H1 (cell line): ENCODE data around the gene EFHB. TPM values are rescaled to one million over a fixed set of nuclear protein-coding genes. Genes with fewer than 3 reads are reported as not detected.

Experiments
- CTCF ChIA-PET: fragments of 300-600 bp; sonication (Branson Sonifier 250); formaldehyde crosslinking; loops from one replicate; lab custom pipeline; 2021; ENCODE audit not compliant: partially characterized antibody; lab: Charles Lee
- POLR2A ChIA-PET: fragments of 300-600 bp; sonication (Branson Sonifier 250); formaldehyde crosslinking; loops from one replicate; lab custom pipeline; 2021; ENCODE audit warnings: inconsistent platforms; ENCODE audit not compliant: partially characterized antibody; lab: Charles Lee
- DNase-seq, 2 experiments: peaks; one replicate each; pipeline versions ENCODE4 v3.0.0 to v3.0.0-alpha.2; 2010 to 2022; ENCODE audit warnings: low spot score in 2 of 2, low read depth in 1 of 2, mixed read lengths in 1 of 2
- FAIRE-seq: peaks from 2 replicates; lab custom pipeline; 2011; peaks lifted over from hg19 to GRCh38; lab: Jason Lieb, UNC
- H2AFZ ChIP-seq: 2 replicates; pipeline ENCODE4 v1.8.1; 2012; ENCODE audit warnings: low read length, inconsistent platforms
- H2AK5ac ChIP-seq: 2 replicates; pipeline ENCODE4 v1.6.1; 2013; ENCODE audit warnings: low read depth, low read length
- H2BK120ac ChIP-seq: replicated peaks from 2 replicates; pipeline ENCODE3; 2013; ENCODE audit warnings: low read depth, low read length, inconsistent platforms
- H2BK12ac ChIP-seq: 2 replicates; pipeline ENCODE4 v1.6.1; 2013; ENCODE audit warnings: low read depth, low read length
- H2BK15ac ChIP-seq: 2 replicates; pipeline ENCODE4 v1.6.1; 2013; ENCODE audit warnings: low read length
- H2BK20ac ChIP-seq: 2 replicates; pipeline ENCODE4 v1.6.1; 2013; ENCODE audit warnings: low read length
- H2BK5ac ChIP-seq: 2 replicates; pipeline ENCODE4 v1.6.1; 2013; ENCODE audit warnings: low read depth, low read length
- H3K14ac ChIP-seq: 2 replicates; pipeline ENCODE4 v1.6.1; 2013; ENCODE audit warnings: inconsistent platforms; ENCODE audit not compliant: insufficient read length
- H3K18ac ChIP-seq: 2 replicates; pipeline ENCODE4 v1.6.1; 2013; ENCODE audit warnings: low read length; ENCODE audit errors: extremely low read depth
- H3K23ac ChIP-seq: 2 replicates; pipeline ENCODE4 v1.6.1; 2013; ENCODE audit warnings: inconsistent platforms; ENCODE audit not compliant: insufficient read length
- H3K23me2 ChIP-seq: 2 replicates; pipeline ENCODE4 v1.6.1; 2013; ENCODE audit warnings: low read depth, low read length
- H3K27ac ChIP-seq: 2 replicates; pipeline ENCODE4 v1.6.1; 2011; ENCODE audit warnings: low read depth, low read length, inconsistent platforms
- H3K27me3 ChIP-seq, 4 experiments: replicated peaks in 1 of 4; 1 replicate in 1 of 4; 2 replicates in 3 of 4; pipeline versions ENCODE4 v1.6.1 to v1.8.1; 2011 to 2013; ENCODE audit warnings: low read length in 3 of 4, mild to moderate bottlenecking in 3 of 4, inconsistent platforms in 2 of 4, mixed read lengths in 2 of 4, moderate library complexity in 1 of 4; ENCODE audit not compliant: control insufficient read depth in 3 of 4, insufficient read depth in 3 of 4; ENCODE audit errors: extremely low read depth in 1 of 4
- H3K36me3 ChIP-seq, 4 experiments: 2 replicates each; pipeline versions ENCODE4 v1.6.1 to v1.8.1; 2011 to 2013; ENCODE audit warnings: mild to moderate bottlenecking in 4 of 4, low read length in 3 of 4, moderate library complexity in 2 of 4, control low read depth in 1 of 4, inconsistent platforms in 1 of 4; ENCODE audit not compliant: insufficient read depth in 4 of 4, control insufficient read depth in 2 of 4
- H3K4ac ChIP-seq: replicated peaks from 2 replicates; pipeline ENCODE3; 2013; ENCODE audit warnings: low read length, low read depth, mixed read lengths, inconsistent platforms; ENCODE audit not compliant: insufficient read length
- H3K4me1 ChIP-seq, 4 experiments: replicated peaks in 1 of 4; 1 replicate in 1 of 4; 2 replicates in 3 of 4; pipeline versions ENCODE4 v1.6.1 to v1.8.1; 2011 to 2013; ENCODE audit warnings: low read length in 3 of 4, inconsistent platforms in 2 of 4, mixed read lengths in 1 of 4; ENCODE audit not compliant: insufficient read depth in 4 of 4, control insufficient read depth in 3 of 4
- H3K4me2 ChIP-seq, 2 experiments: 2 replicates each; pipeline versions ENCODE4 v1.6.1 to v1.8.1; 2011 to 2013; ENCODE audit warnings: low read depth in 2 of 2, low read length in 2 of 2, control low read depth in 1 of 2, inconsistent platforms in 1 of 2, mild to moderate bottlenecking in 1 of 2; ENCODE audit not compliant: insufficient read depth in 1 of 2
- H3K4me3 ChIP-seq, 4 experiments: fragments of 200-600, 300-600 bp in 1 of 4; sonication (generic), shearing (Covaris generic), sonication (Bioruptor Twin) in 1 of 4; 2 replicates each; pipeline versions ENCODE4 v1.5.1 to v1.8.1; 2011 to 2016; ENCODE audit warnings: low read length in 4 of 4, low read depth in 3 of 4, control low read depth in 2 of 4, inconsistent platforms in 2 of 4, mild to moderate bottlenecking in 2 of 4, mixed read lengths in 1 of 4, moderate library complexity in 1 of 4; ENCODE audit not compliant: insufficient read depth in 2 of 4; ENCODE audit errors: extremely low read depth in 1 of 4
- H3K56ac ChIP-seq: replicated peaks from 2 replicates; pipeline ENCODE3; 2013; ENCODE audit warnings: low read depth, mild to moderate bottlenecking, mixed read lengths, low read length, inconsistent platforms; ENCODE audit not compliant: insufficient read length
- H3K79me1 ChIP-seq: 2 replicates; pipeline ENCODE4 v1.6.1; 2013; ENCODE audit warnings: low read depth, low read length, control low read depth
- H3K79me2 ChIP-seq, 2 experiments: 2 replicates each; pipeline versions ENCODE4 v1.6.1 to v1.8.1; 2012 to 2013; ENCODE audit warnings: low read length in 2 of 2, mild to moderate bottlenecking in 2 of 2, inconsistent platforms in 1 of 2; ENCODE audit not compliant: insufficient read depth in 2 of 2, control insufficient read depth in 1 of 2
- H3K9ac ChIP-seq, 4 experiments: replicated peaks in 1 of 4; 1 replicate in 1 of 4; 2 replicates in 3 of 4; pipeline versions ENCODE4 v1.6.1 to v1.8.1; 2011 to 2013; ENCODE audit warnings: low read depth in 3 of 4, low read length in 3 of 4, control low read depth in 2 of 4, mild to moderate bottlenecking in 2 of 4, moderate library complexity in 2 of 4, inconsistent platforms in 1 of 4; ENCODE audit errors: extremely low read depth in 1 of 4
- H3K9me3 ChIP-seq, 2 experiments: 2 replicates each; pipeline versions ENCODE4 v1.6.1 to v1.8.1; 2012 to 2013; ENCODE audit warnings: mild to moderate bottlenecking in 2 of 2, moderate library complexity in 2 of 2, control low read depth in 1 of 2, inconsistent platforms in 1 of 2, low read depth in 1 of 2, low read length in 1 of 2, mixed read lengths in 1 of 2; ENCODE audit not compliant: insufficient read depth in 2 of 2
- H4K20me1 ChIP-seq, 2 experiments: replicated peaks in 1 of 2; 2 replicates each; pipeline versions ENCODE3 to v1.8.1; 2011 to 2013; ENCODE audit warnings: inconsistent platforms in 2 of 2, low read length in 2 of 2, mild to moderate bottlenecking in 1 of 2; ENCODE audit not compliant: insufficient read depth in 2 of 2, control insufficient read depth in 1 of 2
- H4K5ac ChIP-seq: 2 replicates; pipeline ENCODE4 v1.6.1; 2013; ENCODE audit warnings: low read length, low read depth, mixed read lengths, inconsistent platforms; ENCODE audit not compliant: insufficient read length
- H4K8ac ChIP-seq: 2 replicates; pipeline ENCODE4 v1.8.0; 2013; ENCODE audit warnings: mild to moderate bottlenecking, moderate library complexity, low read length, inconsistent platforms; ENCODE audit not compliant: insufficient read depth; ENCODE audit errors: extremely low read depth
- H4K91ac ChIP-seq: replicated peaks from 2 replicates; pipeline ENCODE3; 2013; ENCODE audit warnings: low read length, mixed read lengths, inconsistent platforms; ENCODE audit not compliant: insufficient read length
- CHD2 ChIP-seq: IDR thresholded peaks from 2 replicates; pipeline ENCODE4 v1.6.1; 2012; ENCODE audit warnings: low read length, improper control_type of control experiment
- E2F6 ChIP-seq: IDR thresholded peaks from 2 replicates; pipeline ENCODE4 v1.6.1; 2012; ENCODE audit warnings: inconsistent platforms
- FOSL1 ChIP-seq: IDR thresholded peaks from 2 replicates; pipeline ENCODE4 v1.6.1; 2011; ENCODE audit warnings: mild to moderate bottlenecking, low read depth, low read length, moderate library complexity; ENCODE audit not compliant: insufficient read depth
- GABPA ChIP-seq: IDR thresholded peaks from 2 replicates; pipeline ENCODE4 v1.6.1; 2011; ENCODE audit warnings: mild to moderate bottlenecking, low read length, moderate library complexity, borderline replicate concordance; ENCODE audit not compliant: insufficient read depth
- MAFK ChIP-seq: IDR thresholded peaks from 2 replicates; pipeline ENCODE4 v1.6.1; 2012; ENCODE audit warnings: low read depth, mild to moderate bottlenecking, improper control_type of control experiment, low read length
- SUZ12 ChIP-seq: fragments of 200-600 bp; sonication (generic); IDR thresholded peaks from 2 replicates; pipeline ENCODE4 v1.6.1; 2012; ENCODE audit warnings: mild to moderate bottlenecking, inconsistent platforms, low read length, moderate library complexity, mixed read lengths
- TCF12 ChIP-seq: IDR thresholded peaks from 2 replicates; pipeline ENCODE4 v1.6.1; 2011; ENCODE audit warnings: low read depth, mild to moderate bottlenecking, low read length
- YY1 ChIP-seq: IDR thresholded peaks from 2 replicates; pipeline ENCODE4 v1.6.1; 2011; ENCODE audit warnings: low read depth, mild to moderate bottlenecking, low read length
- ZNF274 ChIP-seq: IDR thresholded peaks from 2 replicates; pipeline ENCODE4 v1.7.0; 2012; ENCODE audit warnings: low read length, borderline replicate concordance; ENCODE audit errors: extremely low read depth
- polyA plus RNA-seq, 7 experiments: library from polyadenylated mRNA; depleted of rRNA in 3 of 7; stranded (reverse) in 5 of 7; unstranded in 2 of 7; fragments of >200 nt in 5 of 7; fragments of 200-250 nt in 2 of 7; gene quantifications; 1 replicate in 5 of 7; 2 replicates in 1 of 7; 4 replicates in 1 of 7; pipeline versions ENCODE4 v1.2.1 to v1.2.3, GENCODE V29; 2011 to 2013; ENCODE audit warnings: missing spikeins in 2 of 7, mixed read lengths in 2 of 7
- total RNA-seq: library from RNA; stranded (reverse); fragmentation: NEBNext Ultra II Directional; extraction: Animal tissue kit (Norgen Biotek cat#: 25700); gene quantifications from 2 replicates; pipeline ENCODE4 v1.2.1, GENCODE V29; 2021

Gene EFHB
- total and polyA plus RNA-seq, 2 of the 8 experiments (the other 6 are each of a cell fraction or from before 2014, with no cell fraction given) = 0.12 to 1.3 TPM

GRCh38 chr3:19881036-19881435 is 53.0 kb downstream of the EFHB start:
- H3K27me3 ChIP-seq = no peaks in the 10 kb centered on the region
- H2BK5ac ChIP-seq = no peak overlapping the region
- FAIRE-seq = peak; percentile 28
- H3K9ac ChIP-seq = no peak overlapping the region
- H3K27ac ChIP-seq = no peak overlapping the region
- H3K4me3 ChIP-seq = no peak overlapping the region
- H3K4me1 ChIP-seq = peaks cover 0 to 3% (median 0%) of the 10 kb centered on the region in 4 experiments; a peak in 3 of 7 replicates
- no peak overlapping the region for H2BK20ac ChIP-seq
- no peak overlapping the region for H2BK12ac ChIP-seq
- H3K79me1 ChIP-seq = no peaks in the 10 kb centered on the region
- H3K9me3 ChIP-seq = no peaks in the 10 kb centered on the region
- no peaks in the 10 kb centered on the region for H3K36me3 ChIP-seq
- no peak overlapping the region for H2AFZ ChIP-seq
- H2BK15ac ChIP-seq = no peak overlapping the region
- ChIA-PET POLR2A (interaction anchor here (0.6 kb wide), 1 partner anchor 748 kb away, joined by 3 read pairs; no protein-coding TSS in a partner anchor), CTCF (interaction anchor here (1.1 to 2.2 kb wide), 3 partner anchors 11 to 615 kb away, joined by 3 to 6 read pairs (median 4); no protein-coding TSS in a partner anchor)
- H3K4me2 ChIP-seq = 0 out of 4 replicates have a peak overlapping the region, but pooled peaks of 1 of the 2 experiments have one; percentile 5
- no peak for DNase-seq
- H3K56ac ChIP-seq = no peak overlapping the region
- H4K5ac ChIP-seq = no peak overlapping the region
- H3K23me2 ChIP-seq = no peaks in the 10 kb centered on the region
- TF ChIP-seq GABPA = no peak
- no peak for TF ChIP-seq SUZ12
- TF ChIP-seq MAFK = no peak
- TF ChIP-seq YY1 = no peak
- no peak for TF ChIP-seq CHD2
- no peak for TF ChIP-seq E2F6
- TF ChIP-seq ZNF274 = no peak
- TF ChIP-seq TCF12 = no peak
- no peak for TF ChIP-seq FOSL1
- no peaks in the 10 kb centered on the region for H3K79me2 ChIP-seq
- H3K4ac ChIP-seq = no peak overlapping the region
- no peak overlapping the region for H3K14ac ChIP-seq
- no peak overlapping the region for H2BK120ac ChIP-seq
- H3K23ac ChIP-seq = no peak overlapping the region
- no peak overlapping the region for H3K18ac ChIP-seq
- no peak overlapping the region for H4K8ac ChIP-seq
- no peak overlapping the region for H4K91ac ChIP-seq
- no peaks in the 10 kb centered on the region for H4K20me1 ChIP-seq
- H2AK5ac ChIP-seq = no peak overlapping the region
